ENCODE data around the gene QSOX1.

Gene QSOX1

GRCh38 chr1:180168786-180169639 is 14.3 kb downstream of the QSOX1 start:
- H3K27me3 Mint-ChIP-seq, result no peaks in the 10 kb centered on the region
- ATAC-seq (replicated peaks) (peak; percentile 76), DNase-seq (no peak)
- H3K36me3 Mint-ChIP-seq (ENCODE audit: insufficient read depth), result peaks cover 7% of the 10 kb centered on the region
- peak overlapping the region in 1 of 2 donors; percentile 87 for H3K27ac Mint-ChIP-seq
- no peaks in the 10 kb centered on the region for H3K9me3 Mint-ChIP-seq
- peaks cover 3 to 7% of the 10 kb centered on the region in 2 donors for H3K4me1 Mint-ChIP-seq (ENCODE audit: low read depth in 2 of 2)
- H3K4me3 Mint-ChIP-seq, result no peak overlapping the region

- DNase-seq, result no peak
- no peaks in the 10 kb centered on the region for H3K27me3 Mint-ChIP-seq
- peak overlapping the region in 1 of 2 donors; percentile 87 for H3K27ac Mint-ChIP-seq
- H3K4me1 Mint-ChIP-seq (ENCODE audit: low read depth in 2 of 2), result peaks cover 3 to 7% of the 10 kb centered on the region in 2 donors
- no peaks in the 10 kb centered on the region for H3K9me3 Mint-ChIP-seq
- H3K4me3 Mint-ChIP-seq, result peak overlapping the region in 1 of 2 donors; percentile 42
- no peak for ATAC-seq (replicated peaks)
- peaks cover 9% of the 10 kb centered on the region for H3K36me3 Mint-ChIP-seq (ENCODE audit: insufficient read depth)
Measured at GRCh38 chr1:180169640-180170195, 15.0 kb downstream of the QSOX1 start.

- H3K27me3 Mint-ChIP-seq, result no peaks in the 10 kb centered on the region
- peaks cover 11% of the 10 kb centered on the region for H3K36me3 Mint-ChIP-seq (ENCODE audit: insufficient read depth)
- no peaks in the 10 kb centered on the region for H3K9me3 Mint-ChIP-seq
- H3K4me3 Mint-ChIP-seq, result no peak overlapping the region
- no peak for ATAC-seq (replicated peaks)
- H3K27ac Mint-ChIP-seq, result peak overlapping the region; percentile 33 to 64
- peaks cover 3 to 4% of the 10 kb centered on the region in 2 donors for H3K4me1 Mint-ChIP-seq (ENCODE audit: low read depth in 2 of 2)
- no peak for DNase-seq
Measured at GRCh38 chr1:180170546-180171151, 16.0 kb downstream of the QSOX1 start.

- no peaks in the 10 kb centered on the region for H3K9me3 Mint-ChIP-seq
- peak overlapping the region; percentile 3 to 24 for H3K27ac Mint-ChIP-seq
- H3K36me3 Mint-ChIP-seq (ENCODE audit: insufficient read depth), result peaks cover 8% of the 10 kb centered on the region
- H3K4me1 Mint-ChIP-seq (ENCODE audit: low read depth in 2 of 2), result peaks cover 3 to 4% of the 10 kb centered on the region in 2 donors
- H3K27me3 Mint-ChIP-seq, result no peaks in the 10 kb centered on the region
- H3K4me3 Mint-ChIP-seq, result no peak overlapping the region
- ATAC-seq (replicated peaks) (no peak), DNase-seq (no peak)
Measured at GRCh38 chr1:180171691-180172090, 17.0 kb downstream of the QSOX1 start.

- Mint-ChIP-seq H3K4me3 (no peak overlapping the region), H3K9me3 (no peaks in the 10 kb centered on the region), H3K27me3 (no peaks in the 10 kb centered on the region), H3K36me3 (ENCODE audit: insufficient read depth) (peaks cover 5% of the 10 kb centered on the region), H3K4me1 (ENCODE audit: low read depth in 2 of 2) (peaks cover 3 to 5% of the 10 kb centered on the region in 2 donors), H3K27ac (peak overlapping the region in 1 of 2 donors; percentile 70)
- no peak for DNase-seq
- no peak for ATAC-seq (replicated peaks)
Measured at GRCh38 chr1:180173451-180173850, 18.8 kb downstream of the QSOX1 start.

GRCh38 chr1:180173952-180174351 is 19.3 kb downstream of the QSOX1 start:
- no peak overlapping the region for H3K4me3 Mint-ChIP-seq
- no peaks in the 10 kb centered on the region for H3K9me3 Mint-ChIP-seq
- DNase-seq, result no peak
- peak overlapping the region in 1 of 2 donors; percentile 70 for H3K27ac Mint-ChIP-seq
- H3K27me3 Mint-ChIP-seq, result no peaks in the 10 kb centered on the region
- H3K4me1 Mint-ChIP-seq (ENCODE audit: low read depth in 2 of 2), result peaks cover 3 to 10% of the 10 kb centered on the region in 2 donors
- ATAC-seq (replicated peaks), result no peak
- H3K36me3 Mint-ChIP-seq (ENCODE audit: insufficient read depth), result peaks cover 6% of the 10 kb centered on the region

- Mint-ChIP-seq H3K9me3 (no peaks in the 10 kb centered on the region), H3K27ac (peak overlapping the region; percentile 58 to 75), H3K4me1 (ENCODE audit: low read depth in 2 of 2) (peaks cover 3 to 7% of the 10 kb centered on the region in 2 donors), H3K4me3 (no peak overlapping the region), H3K27me3 (no peaks in the 10 kb centered on the region), H3K36me3 (ENCODE audit: insufficient read depth) (peaks cover 8% of the 10 kb centered on the region)
- DNase-seq, result no peak
- ATAC-seq (replicated peaks), result no peak
Measured at GRCh38 chr1:180175291-180175690, 20.6 kb downstream of the QSOX1 start.

GRCh38 chr1:180175806-180176205 is 21.1 kb downstream of the QSOX1 start:
- peaks cover 3 to 7% of the 10 kb centered on the region in 2 donors for H3K4me1 Mint-ChIP-seq (ENCODE audit: low read depth in 2 of 2)
- H3K36me3 Mint-ChIP-seq (ENCODE audit: insufficient read depth), result peaks cover 8% of the 10 kb centered on the region
- DNase-seq (no peak), ATAC-seq (replicated peaks) (no peak)
- H3K27ac Mint-ChIP-seq, result peak overlapping the region in 1 of 2 donors; percentile 75
- no peaks in the 10 kb centered on the region for H3K27me3 Mint-ChIP-seq
- no peaks in the 10 kb centered on the region for H3K9me3 Mint-ChIP-seq
- H3K4me3 Mint-ChIP-seq, result no peak overlapping the region

- Mint-ChIP-seq H3K36me3 (ENCODE audit: insufficient read depth) (peaks cover 8% of the 10 kb centered on the region), H3K4me1 (ENCODE audit: low read depth in 2 of 2) (peaks cover 0 to 7% of the 10 kb centered on the region in 2 donors), H3K27me3 (no peaks in the 10 kb centered on the region), H3K27ac (peak overlapping the region; percentile 4 to 30), H3K9me3 (no peaks in the 10 kb centered on the region), H3K4me3 (no peak overlapping the region)
- no peak for DNase-seq
- no peak for ATAC-seq (replicated peaks)
Measured at GRCh38 chr1:180176965-180177364, 22.3 kb downstream of the QSOX1 start.

- ATAC-seq (replicated peaks), result no peak
- Mint-ChIP-seq H3K4me3 (no peak overlapping the region), H3K27me3 (no peaks in the 10 kb centered on the region), H3K36me3 (ENCODE audit: insufficient read depth) (peaks cover 13% of the 10 kb centered on the region), H3K4me1 (ENCODE audit: low read depth in 2 of 2) (peaks cover 0 to 7% of the 10 kb centered on the region in 2 donors), H3K9me3 (no peaks in the 10 kb centered on the region), H3K27ac (no peak overlapping the region)
- DNase-seq, result no peak
Measured at GRCh38 chr1:180177931-180178330, 23.3 kb downstream of the QSOX1 start.

- ATAC-seq (replicated peaks) (peak; percentile 74), DNase-seq (peak; percentile 61 to 72 (median 67))
- H3K4me1 Mint-ChIP-seq (ENCODE audit: low read depth in 2 of 2), result peaks cover 0 to 7% of the 10 kb centered on the region in 2 donors
- H3K27ac Mint-ChIP-seq, result peak overlapping the region; percentile 5 to 78
- peaks cover 13% of the 10 kb centered on the region for H3K36me3 Mint-ChIP-seq (ENCODE audit: insufficient read depth)
- no peaks in the 10 kb centered on the region for H3K27me3 Mint-ChIP-seq
- no peak overlapping the region for H3K4me3 Mint-ChIP-seq
- H3K9me3 Mint-ChIP-seq, result no peaks in the 10 kb centered on the region
Measured at GRCh38 chr1:180178511-180179161, 24.0 kb downstream of the QSOX1 start.

- H3K27ac Mint-ChIP-seq, result peak overlapping the region; percentile 5 to 78
- no peak overlapping the region for H3K4me3 Mint-ChIP-seq
- H3K9me3 Mint-ChIP-seq, result no peaks in the 10 kb centered on the region
- H3K36me3 Mint-ChIP-seq (ENCODE audit: insufficient read depth), result peaks cover 13% of the 10 kb centered on the region
- DNase-seq, result no peak
- no peaks in the 10 kb centered on the region for H3K27me3 Mint-ChIP-seq
- no peak for ATAC-seq (replicated peaks)
- H3K4me1 Mint-ChIP-seq (ENCODE audit: low read depth in 2 of 2), result peaks cover 0 to 7% of the 10 kb centered on the region in 2 donors
Measured at GRCh38 chr1:180179162-180179957, 24.7 kb downstream of the QSOX1 start.

- DNase-seq (no peak), ATAC-seq (replicated peaks) (no peak)
- H3K9me3 Mint-ChIP-seq, result no peaks in the 10 kb centered on the region
- H3K27me3 Mint-ChIP-seq, result no peaks in the 10 kb centered on the region
- no peak overlapping the region for H3K4me3 Mint-ChIP-seq
- H3K4me1 Mint-ChIP-seq (ENCODE audit: low read depth in 2 of 2), result peaks cover 0 to 7% of the 10 kb centered on the region in 2 donors
- H3K36me3 Mint-ChIP-seq (ENCODE audit: insufficient read depth), result peaks cover 9% of the 10 kb centered on the region
- no peak overlapping the region for H3K27ac Mint-ChIP-seq
Measured at GRCh38 chr1:180181048-180181447, 26.4 kb downstream of the QSOX1 start.
